Stimulated activated CD4-positive, alpha-beta T cell treated with anti-CD3 and anti-CD28 coated beads, Interleukin-4, amount 100 ng/mL, for 1 hour (primary cell): ENCODE data around the gene CYP4B1.

Source experiments
- DNase-seq: peaks from one replicate; pipeline ENCODE4 v3.0.0-alpha.2; 2020

Gene CYP4B1

DNA sequence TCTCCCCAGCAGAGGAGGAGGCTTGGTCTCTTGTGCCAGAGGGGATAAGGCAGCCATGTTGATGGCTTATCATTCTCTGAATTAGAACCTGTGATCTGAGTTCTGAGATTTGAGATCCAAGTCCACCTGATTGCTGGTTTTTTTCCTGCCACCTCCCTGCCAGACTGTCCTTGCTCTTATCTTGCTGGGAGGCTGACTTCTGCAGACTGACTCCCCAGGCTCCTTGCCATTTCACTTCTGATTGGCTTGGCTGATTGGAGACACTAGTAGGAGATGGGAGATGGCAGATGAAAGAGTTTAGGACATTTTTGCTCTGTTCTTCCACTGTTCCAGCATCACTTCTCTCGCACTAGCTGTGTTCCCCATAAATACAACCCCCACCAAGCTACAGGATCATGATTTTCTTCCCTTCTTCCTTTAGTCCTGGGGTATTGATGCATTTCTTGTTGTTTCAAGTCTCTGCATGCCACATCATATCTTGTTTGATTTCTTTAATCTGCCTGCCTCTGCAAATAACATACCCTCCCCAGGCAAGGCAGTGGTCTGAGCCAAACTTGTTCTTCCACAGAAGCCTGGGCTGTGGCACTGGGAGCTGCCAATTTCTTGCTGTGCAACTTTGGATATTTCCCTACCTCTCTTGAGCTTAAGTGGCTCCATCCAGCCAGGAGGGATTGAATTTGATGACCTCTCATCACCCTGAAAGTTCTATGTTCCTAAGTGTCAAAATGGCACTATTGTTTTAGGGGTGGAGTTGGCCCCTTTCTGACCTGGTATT is 963 bp upstream of the CYP4B1 start:
- no peak for DNase-seq

DNA sequence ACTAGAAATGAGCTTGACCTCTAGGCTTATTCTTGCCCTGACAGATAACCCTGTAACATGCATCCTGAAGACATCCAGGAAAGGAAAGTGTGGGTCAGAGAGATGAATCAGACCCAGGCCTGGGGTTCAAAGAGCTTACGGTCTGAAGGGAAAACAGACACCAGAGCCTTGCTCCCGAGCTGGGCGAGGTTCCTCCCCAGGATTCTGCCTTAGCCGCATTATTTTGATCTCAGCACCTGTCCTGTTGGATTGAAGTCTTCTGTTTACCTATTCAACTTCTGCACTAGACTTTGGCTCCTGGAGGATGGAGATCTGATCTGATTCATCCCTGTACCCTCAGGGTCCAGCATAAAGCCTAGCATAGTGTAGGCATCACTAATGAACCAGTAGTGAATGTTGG is 1.9 kb downstream of the CYP4B1 start:
- DNase-seq = no peak

DNA sequence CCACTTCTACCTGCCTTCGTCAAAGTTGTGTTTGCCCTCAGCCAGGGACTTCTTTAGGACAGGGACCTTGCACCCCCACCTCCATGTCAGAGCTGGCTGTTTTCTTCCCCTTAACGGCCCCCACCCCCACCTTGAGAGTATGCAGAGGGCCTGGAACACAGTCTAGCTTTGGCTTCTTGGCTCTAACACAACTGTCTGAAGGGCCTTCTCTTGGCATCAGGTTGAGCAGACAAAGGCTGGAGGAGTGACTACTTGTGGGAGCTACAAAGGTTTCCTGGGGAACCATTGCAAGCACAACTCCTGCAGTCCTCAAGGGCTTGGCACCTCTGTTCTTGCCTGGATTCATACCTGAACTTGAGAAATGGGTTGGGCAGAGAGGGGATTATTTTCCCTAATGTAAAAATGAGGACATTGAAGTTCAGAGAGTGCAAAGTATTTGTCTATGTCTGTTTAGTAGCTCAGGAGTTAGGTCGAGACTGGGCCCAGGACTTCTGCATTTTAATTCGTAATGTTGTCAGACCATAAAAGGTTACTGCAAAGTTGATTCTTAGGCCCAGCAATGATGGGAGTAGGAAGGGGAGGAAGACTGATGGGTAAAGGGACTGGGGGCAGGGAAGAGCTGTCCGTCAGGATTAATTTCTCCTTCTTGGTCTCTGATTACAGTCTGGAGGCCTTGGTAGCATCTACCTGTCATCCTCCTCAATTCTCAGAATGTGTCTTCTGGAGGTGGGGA is 2.6 kb downstream of the CYP4B1 start:
- no peak for DNase-seq

DNA sequence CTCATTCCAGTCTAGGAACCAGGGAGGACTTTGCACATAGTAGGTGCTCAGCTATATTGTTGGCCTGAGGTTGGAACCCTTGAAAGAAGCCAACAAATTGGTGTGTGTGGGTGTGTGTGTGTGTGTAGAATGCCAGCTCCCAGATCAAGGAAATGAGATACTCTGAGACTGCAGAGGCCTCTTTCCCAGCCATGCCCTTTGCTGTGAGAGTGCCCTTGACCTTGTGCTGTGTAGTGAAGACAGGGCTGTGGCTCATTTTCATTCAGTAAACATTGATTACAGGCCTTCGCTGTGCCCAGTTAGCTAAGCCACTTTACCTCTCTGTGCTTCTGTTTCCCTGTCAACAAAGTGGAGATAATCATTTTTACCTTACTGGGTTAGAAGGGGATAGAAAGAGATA is 3.2 kb downstream of the CYP4B1 start:
- DNase-seq = no peak

DNA sequence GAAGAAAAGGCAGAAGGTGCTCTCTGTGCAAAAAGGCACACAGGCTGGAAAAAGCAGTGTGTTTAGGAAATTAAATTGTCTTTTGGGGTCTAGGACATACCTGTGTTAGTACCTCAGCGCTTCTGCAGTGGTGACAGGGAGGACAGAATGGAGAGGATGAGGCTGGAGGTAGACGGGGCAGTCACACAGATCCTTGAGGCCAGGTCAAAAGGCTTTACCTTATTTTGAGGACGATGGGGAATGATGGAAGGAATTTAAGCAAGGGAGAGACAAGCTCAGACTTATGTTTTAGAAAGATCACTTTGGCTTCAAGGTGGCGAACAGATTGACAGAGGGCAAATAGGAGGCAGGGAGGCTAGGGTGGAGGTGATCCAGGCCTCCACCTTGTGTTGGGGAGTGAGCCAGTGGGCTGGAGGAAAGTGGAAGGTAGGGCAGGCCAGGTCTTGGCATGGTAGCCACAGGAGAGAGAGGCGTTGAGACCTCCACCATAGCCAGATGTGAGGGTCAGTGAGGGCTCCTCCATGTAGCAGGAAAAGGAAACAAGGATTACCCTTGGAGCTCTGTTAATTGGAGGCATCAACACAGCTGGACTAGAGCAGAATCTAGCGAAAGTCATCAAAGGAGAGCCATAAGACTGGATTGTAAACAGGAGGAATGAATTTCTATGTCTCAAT is 4.2 kb downstream of the CYP4B1 start:
- DNase-seq = no peak

DNA sequence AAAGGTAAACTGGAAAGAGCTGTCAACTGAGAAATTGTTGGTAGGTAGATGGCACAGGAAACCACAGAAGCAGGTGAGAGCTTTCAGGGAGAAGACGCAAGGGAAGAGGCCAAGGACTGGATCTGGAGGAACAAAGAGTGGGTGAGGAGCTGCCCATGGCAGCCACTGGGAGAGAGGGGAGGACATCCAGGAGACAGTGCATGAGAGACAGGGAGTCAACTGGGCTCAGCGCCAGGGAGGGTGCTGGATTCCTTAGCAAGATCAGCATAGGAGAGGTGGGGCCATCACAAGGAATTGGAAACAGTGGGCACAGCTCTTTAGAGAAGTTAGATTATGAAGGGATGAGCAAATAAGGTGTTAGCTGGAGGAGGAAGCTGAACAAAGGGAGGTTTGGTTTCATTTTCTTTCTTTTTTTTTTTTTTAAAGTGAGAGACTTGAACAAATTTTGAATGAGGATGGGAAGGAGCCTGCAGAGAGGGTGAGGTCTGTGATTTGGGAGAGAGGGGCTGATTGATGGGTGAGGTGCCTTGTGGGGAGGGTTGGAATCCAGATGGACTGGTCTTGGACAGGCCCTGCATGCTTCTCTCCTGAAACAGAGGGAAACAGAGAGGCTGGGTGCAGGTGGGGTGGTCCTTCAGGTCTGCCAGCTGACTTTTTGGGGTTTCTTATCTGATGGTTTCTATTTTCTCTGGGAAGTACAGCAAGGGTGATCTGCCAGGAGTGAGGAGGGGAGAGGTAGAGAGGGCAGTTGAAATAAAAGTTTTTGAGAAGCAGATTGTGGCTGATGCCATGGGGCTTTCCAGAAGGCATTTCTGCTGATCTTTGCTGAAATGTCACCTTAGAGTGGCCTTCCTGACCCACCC is 5.4 kb downstream of the CYP4B1 start:
- no peak for DNase-seq

DNA sequence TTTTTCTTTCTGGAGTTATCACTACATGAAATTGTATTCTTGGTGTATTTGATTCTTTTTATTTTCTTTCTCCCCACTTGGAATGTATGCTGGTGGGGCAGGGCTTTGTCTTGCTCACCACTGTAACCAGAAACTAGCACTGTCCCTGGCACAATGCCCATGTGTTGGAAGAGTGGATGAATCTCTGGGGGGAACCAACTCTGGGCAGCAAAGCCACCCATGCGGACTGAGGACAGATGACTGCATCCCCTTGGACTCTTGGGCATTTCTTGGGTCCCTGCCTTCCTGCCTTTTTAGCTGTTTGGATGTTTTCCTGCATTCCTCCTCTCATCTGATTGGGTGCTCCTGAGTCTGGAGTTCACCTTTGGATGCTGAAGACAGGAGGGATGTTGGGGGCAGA is 6.1 kb downstream of the CYP4B1 start:
- DNase-seq = no peak

DNA sequence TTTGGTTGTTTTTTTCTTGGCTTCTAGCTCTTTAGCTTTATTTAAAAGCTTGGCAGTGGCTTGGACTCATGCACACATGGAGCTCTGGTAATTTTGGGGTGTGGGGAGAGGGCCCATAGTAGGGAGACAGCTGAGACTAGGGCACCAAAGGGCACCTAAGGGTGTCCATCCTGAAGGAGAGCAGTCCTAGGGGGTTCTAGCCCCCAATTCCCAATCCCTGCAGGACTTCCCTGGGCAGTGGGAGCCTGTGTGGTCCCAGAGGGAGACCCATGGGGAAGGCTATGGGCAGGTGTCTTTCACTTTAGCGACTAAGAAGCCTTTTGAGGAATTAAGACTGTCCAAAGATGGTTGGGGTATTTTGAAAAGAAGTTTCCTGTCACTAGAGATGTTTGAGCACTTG is 6.9 kb downstream of the CYP4B1 start:
- no peak for DNase-seq

DNA sequence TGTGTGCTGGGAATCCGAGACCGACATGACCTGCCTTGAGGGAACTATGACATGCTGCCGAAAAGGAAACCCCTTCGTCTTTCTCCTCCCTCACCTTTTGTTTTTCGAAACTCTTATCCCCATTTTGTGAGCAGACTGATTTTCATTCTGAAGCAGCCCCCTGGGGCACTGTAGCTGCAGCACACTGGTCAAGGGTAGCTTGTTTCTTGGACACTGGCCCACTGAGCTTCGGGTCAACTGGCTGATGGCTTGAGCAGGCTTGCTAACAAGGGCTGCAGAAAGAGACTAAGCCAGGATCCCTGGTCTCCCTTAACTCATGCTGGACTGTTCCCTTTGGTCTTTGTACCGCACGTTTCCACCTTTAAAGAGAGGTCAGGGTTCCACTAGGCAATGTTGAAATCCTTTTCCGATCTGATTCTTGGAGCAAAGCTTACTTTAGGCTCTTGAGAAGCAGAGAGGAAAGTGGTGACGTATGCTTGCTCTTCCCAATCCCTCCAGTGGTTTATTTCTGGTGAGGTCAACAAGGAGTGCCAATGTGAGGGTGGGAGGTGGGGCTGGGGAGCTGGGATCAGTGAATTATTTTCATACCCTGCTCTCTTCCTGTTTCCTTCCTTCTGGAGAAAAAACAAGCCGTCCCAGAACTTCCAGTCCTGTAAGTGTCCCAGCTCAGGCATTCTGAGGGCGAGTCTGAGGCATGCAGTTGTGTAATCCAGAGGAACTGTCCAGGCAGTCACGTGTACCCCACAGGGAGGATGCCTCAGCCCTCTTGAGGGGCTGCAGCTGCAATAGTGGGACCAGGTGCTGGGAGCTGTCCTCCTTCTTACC is 7.6 kb downstream of the CYP4B1 start:
- DNase-seq = no peak

DNA sequence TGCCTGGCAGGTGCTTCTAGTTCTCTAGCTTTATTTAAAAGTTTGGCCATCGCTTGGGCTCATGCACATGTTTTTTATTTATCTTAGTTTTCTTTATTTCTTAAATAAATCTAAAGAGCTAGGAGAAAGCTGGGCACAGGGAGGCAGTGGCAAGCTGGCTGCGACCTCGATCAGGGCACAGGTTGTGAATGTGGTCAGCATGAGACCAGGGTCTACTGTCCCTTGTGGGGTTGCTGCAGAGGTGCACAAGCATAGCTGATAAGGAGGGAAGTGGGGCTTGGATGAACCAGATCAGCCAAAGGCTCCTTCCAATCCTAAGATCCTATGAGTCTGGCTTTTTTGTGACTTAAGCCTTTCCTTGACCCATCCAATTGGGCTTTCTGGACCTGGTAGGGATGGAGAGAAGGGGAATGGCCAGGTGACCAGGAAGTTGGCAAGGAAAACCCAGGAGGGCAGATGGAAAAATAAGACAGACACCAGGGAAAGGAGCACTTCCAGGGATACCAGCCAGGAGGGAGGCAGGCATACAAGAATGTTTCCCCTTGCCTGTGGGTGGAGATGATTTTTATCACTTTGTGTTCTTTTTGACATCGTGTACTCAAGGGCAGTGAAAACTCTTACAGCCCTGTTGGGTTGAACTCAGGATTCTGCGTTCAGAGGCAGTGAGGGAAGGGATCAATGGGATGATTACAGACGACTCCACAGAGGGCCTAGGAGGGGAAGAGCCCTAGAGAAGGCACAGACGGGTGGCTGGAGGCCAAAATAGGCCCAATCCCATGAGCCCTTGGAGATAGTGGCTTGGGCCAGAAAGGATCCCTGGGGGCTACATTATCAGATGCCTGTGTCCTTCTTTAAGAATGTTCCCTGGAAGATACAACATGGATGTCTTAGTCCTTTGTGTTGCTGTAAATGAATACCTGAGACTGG is 8.5 kb downstream of the CYP4B1 start:
- no peak for DNase-seq

DNA sequence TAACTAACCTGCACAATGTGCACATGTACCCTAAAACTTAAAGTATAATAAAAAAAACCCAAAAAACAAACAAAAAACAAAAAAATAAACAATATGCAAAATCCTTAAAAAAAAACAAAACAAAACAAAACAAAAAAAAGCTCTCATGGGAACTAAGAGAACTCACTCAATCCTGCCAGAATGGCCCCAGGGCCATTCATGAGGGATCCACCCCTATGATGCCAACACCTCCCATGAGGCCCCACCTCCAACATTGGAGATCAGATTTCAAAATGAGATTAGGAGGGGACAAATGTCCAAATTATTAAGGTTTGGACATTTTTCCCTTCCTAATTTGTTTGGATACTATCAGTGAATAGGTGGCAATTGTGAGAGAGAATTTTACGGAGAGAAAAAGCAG is 10.2 kb downstream of the CYP4B1 start:
- DNase-seq = no peak

DNA sequence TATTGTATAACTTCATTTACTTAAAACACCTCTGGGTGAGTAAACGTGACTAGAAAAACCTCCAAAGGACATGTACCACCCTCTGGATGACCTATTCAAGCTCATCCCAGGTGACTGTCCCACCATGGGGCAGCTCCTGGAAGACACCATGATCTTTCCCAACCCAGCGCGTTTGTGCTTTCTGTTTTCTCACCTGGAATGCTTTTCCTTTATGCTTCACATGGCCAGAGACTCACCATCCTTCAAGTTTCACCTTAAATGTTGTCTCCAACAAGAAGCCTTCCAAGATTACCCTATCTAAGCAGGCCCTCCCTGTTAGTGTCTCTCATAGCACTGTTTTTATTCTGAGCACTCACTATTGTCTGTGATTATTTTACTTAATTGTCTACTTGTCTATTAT is 11.1 kb downstream of the CYP4B1 start:
- no peak for DNase-seq

DNA sequence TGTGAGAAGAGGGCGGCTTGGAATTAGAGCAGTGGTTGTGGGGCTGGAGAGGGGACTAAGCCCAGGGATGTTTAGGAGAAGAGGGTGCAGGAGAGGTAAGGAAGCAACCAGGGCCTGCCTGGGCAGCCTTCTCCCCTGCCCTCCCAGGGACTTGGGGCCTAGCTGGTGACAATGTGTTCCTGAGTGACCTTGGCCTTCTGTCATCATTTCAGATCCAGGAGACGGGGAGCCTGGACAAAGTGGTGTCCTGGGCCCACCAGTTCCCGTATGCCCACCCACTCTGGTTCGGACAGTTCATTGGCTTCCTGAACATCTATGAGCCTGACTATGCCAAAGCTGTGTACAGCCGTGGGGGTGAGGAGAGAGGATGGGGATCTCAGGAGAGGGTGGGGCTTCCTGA is 11.8 kb downstream of the CYP4B1 start:
- no peak for DNase-seq

DNA sequence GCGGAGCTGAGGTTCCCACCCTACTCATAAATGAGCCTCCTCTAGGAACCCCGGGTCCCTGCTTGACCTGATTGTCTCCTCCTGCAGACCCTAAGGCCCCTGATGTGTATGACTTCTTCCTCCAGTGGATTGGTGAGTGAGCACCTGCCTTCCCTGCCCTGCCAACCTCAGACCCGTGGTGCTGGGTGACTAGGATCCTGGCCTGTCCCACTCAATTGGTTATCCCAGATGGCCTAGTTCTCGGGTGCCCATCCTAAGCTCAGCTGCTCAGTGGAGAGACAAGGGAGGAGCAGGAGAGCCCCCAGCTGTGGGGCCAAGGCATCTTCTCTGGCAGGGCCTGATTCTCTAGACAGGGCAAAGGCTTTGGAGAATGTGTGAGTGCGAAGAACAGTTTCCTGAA is 12.2 kb downstream of the CYP4B1 start:
- no peak for DNase-seq

DNA sequence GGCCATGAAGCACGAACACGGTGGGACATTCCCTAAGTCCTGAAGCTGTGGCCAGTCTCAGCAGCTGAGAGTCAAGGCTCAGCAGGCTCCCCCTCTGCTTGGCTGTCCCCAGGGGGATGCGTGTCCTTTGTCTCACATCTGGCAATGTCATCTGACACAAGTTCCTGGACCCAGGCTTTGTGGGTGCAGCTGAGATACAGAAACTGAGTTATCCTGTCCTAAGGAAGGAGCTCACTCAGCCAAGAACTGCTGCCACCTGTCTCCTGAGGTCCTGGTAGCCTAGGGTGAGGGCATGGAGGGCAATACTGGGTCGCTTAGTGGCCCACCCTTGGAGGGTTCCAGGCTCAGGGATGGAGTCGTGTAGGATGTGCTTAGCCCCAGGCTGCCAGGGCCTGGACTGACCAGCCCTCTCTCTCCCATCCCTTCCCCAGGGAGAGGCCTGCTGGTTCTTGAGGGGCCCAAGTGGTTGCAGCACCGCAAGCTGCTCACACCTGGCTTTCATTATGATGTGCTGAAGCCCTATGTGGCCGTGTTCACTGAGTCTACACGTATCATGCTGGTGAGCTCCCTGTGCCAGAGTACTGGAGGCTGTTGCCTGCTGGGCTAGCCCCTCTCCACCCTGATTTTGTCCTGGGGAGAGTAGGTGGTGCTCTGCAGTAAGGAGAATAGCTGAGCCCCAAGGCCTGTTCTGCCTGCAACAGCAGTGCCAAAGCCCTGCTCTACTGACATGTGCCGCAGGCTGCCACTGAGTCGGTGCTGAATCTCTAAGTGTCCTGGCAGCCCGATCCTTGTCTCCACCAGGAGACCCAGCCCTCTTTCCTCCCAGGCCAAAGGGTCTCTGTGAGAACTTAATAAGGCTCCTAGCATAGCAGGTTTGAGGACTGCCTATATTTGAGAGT is 13.5 kb downstream of the CYP4B1 start:
- DNase-seq = no peak

DNA sequence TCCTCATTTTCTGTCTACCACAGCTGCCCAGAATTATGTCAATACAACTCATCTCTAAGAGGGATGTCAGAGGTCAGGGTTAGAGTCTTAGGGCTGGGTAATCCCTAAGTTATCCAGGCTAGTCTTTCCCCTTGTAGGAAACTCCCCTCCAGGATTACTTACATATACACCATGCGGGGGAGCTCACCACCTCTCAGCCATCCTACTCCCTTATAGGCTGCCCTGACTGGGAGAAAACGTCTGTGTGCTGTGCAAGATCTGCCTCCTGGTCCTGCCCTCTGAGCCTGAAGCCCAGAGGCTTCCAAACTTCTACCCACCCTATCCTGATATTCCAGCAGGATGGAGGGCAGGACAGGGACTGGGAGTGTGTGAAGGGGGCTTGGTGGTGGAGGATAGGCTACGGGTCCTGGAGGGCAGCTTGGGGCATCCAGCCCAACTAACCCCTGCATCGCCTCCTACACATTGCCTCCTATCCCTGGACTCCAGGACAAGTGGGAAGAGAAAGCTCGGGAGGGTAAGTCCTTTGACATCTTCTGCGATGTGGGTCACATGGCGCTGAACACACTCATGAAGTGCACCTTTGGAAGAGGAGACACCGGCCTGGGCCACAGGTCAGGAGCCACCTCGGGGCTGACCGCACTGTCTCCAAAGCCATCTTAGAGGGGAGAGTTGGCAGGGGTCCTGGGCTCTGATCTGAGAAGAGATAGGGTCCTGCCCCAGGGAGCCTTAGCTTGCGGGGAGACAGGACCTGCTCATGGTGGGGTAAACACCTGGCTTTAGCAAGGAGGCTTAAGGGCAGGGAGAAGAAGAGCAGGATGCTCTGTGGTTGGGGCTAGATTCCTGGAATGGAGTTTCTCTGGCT is 14.4 kb downstream of the CYP4B1 start:
- DNase-seq = no peak

DNA sequence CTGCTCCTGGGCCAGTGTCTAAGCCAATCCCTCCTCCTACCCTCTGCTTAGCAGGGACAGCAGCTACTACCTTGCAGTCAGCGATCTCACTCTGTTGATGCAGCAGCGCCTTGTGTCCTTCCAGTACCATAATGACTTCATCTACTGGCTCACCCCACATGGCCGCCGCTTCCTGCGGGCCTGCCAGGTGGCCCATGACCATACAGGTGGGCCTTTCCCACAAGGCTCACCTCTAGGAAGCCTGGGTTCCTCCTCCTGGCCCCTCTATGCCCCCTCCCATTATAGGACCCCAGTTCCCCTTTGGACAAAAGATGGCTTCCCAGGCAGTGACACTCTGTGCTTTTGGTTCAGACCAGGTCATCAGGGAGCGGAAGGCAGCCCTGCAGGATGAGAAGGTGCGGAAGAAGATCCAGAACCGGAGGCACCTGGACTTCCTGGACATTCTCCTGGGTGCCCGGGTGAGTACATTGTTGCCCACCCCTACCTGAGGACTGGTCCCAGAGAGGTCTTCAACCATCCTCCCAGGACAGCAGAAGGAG is 15.1 kb downstream of the CYP4B1 start:
- DNase-seq = no peak

DNA sequence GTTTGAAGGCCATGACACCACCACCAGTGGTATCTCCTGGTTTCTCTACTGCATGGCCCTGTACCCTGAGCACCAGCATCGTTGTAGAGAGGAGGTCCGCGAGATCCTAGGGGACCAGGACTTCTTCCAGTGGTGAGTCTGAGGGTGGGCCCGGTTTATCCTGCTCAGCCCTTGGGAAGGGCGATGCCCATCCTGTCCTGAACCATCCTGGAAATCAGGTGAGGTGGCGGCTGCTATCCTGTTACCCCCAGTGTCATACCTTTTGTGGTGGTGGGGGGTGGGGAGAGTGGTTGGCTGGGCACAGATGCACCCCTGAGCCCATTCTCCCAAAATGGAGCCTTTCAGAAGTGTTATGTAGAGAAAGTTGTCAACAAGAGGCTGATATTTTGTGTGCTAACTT is 16.3 kb downstream of the CYP4B1 start:
- DNase-seq = no peak

DNA sequence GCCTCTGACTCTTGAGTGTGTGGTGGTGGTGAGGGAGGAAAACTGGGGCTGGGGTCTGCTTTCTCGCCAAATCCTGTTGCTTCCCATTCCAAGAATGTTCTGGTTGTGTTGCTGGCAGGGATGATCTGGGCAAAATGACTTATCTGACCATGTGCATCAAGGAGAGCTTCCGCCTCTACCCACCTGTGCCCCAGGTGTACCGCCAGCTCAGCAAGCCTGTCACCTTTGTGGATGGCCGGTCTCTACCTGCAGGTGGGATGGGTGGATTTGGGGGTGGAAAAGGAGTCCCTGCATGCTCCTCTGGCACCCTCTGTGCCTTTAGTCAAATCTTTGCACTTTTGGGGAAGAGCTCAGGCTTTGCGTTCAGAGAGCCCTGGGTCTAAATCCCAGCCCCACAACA is 18.1 kb downstream of the CYP4B1 start:
- DNase-seq = no peak
